ENCODE results near the gene TBX10.
"Not testable (repeated sequence)": the region's sequence is repeated elsewhere in the genome, so short reads cannot be mapped to it uniquely, and the experiment has no call there.

TBX10 gene

GRCh38 chr11:67614730-67615714, 24.5 kb downstream of the TBX10 start:
- peak; percentile 65 for DNase-seq

- DNase-seq = peak; percentile 82
Observed at GRCh38 chr11:67613960-67614715, 25.4 kb downstream of the TBX10 start.

- DNase-seq = no peak
Observed at GRCh38 chr11:67613313-67613959, 26.1 kb downstream of the TBX10 start.

GRCh38 chr11:67612751-67613150, 26.8 kb downstream of the TBX10 start:
- DNase-seq = no peak

- DNase-seq = no peak
Observed at GRCh38 chr11:67611704-67612587, 27.6 kb downstream of the TBX10 start.

GRCh38 chr11:67611165-67611564, 28.4 kb downstream of the TBX10 start:
- DNase-seq = no peak

- DNase-seq = no peak
Observed at GRCh38 chr11:67610302-67610868, 29.2 kb downstream of the TBX10 start.

- DNase-seq = no peak
Observed at GRCh38 chr11:67609316-67609715, 30.2 kb downstream of the TBX10 start.

GRCh38 chr11:67608486-67608885, 31.1 kb downstream of the TBX10 start:
- no peak for DNase-seq

- no peak for DNase-seq
Observed at GRCh38 chr11:67607507-67607906, 32.1 kb downstream of the TBX10 start.

GRCh38 chr11:67606492-67607295, 32.9 kb downstream of the TBX10 start, which contains the start of gene NDUFV1:
Gene NDUFV1 (plus strand): TSS chr11:67606936. CDS start chr11:67607005, 69 bp downstream.
- peak; percentile 96 for DNase-seq

- no peak for DNase-seq
Observed at GRCh38 chr11:67606093-67606491, 33.5 kb downstream of the TBX10 start.

- DNase-seq = no peak
Observed at GRCh38 chr11:67605231-67606011, 34.1 kb downstream of the TBX10 start.

- no peak for DNase-seq
Observed at GRCh38 chr11:67604815-67605214, 34.7 kb downstream of the TBX10 start.

- not testable (repeated sequence) for DNase-seq
Observed at GRCh38 chr11:67604119-67604518, 35.4 kb downstream of the TBX10 start.

GRCh38 chr11:67601098-67601497, 38.5 kb downstream of the TBX10 start:
- DNase-seq = no peak

GRCh38 chr11:67600324-67601029, 39.1 kb downstream of the TBX10 start:
- DNase-seq = no peak

GRCh38 chr11:67599149-67599548, 40.4 kb downstream of the TBX10 start:
- no peak for DNase-seq

- not testable (repeated sequence) for DNase-seq
Observed at GRCh38 chr11:67597963-67598362, 41.6 kb downstream of the TBX10 start.
